WTC11 (cell line): Measurements from ENCODE around the gene CLCF1. TPM values are rescaled to one million over a fixed set of nuclear protein-coding genes. Genes with fewer than 3 reads are reported as not detected.
A peak's percentile ranks its signal among the peaks of the same experiment; 100 is the strongest.

ENCODE experiments used
- ATAC-seq: fragments of 200-7000 bp; cut with Tn5 transposase; 2 replicates; pipeline ENCODE4 v1.10.0; 2021; ENCODE audit warnings: mild to moderate bottlenecking, moderate library complexity
- CTCF ChIA-PET: fragments of 300-600 bp; sonication (Branson Sonifier 250); formaldehyde crosslinking; loops from one replicate; lab custom pipeline; 2021; ENCODE audit warnings: antibody characterized with exemption; lab: Charles Lee
- POLR2A ChIA-PET: fragments of 350-600 bp; sonication (Branson Sonifier 250); formaldehyde crosslinking; loops from one replicate; lab custom pipeline; 2021; ENCODE audit warnings: antibody characterized with exemption; lab: Charles Lee
- DNase-seq: peaks from one replicate; pipeline ENCODE4 v3.0.0; 2021; ENCODE audit warnings: low spot score
- H3K27ac Mint-ChIP-seq: 2 replicates; pipeline ENCODE4 v1.8.0; 2021; ENCODE audit warnings: mixed read lengths
- H3K27me3 Mint-ChIP-seq: 2 replicates; pipeline ENCODE4 v1.8.0; 2021; ENCODE audit warnings: low read depth, mild to moderate bottlenecking, moderate library complexity, mixed read lengths
- H3K36me3 Mint-ChIP-seq: 2 replicates; pipeline ENCODE4 v1.8.0; 2021; ENCODE audit warnings: mixed read lengths
- H3K4me1 Mint-ChIP-seq: 2 replicates; pipeline ENCODE4 v1.8.0; 2022; ENCODE audit warnings: mixed read lengths
- H3K4me3 Mint-ChIP-seq: 2 replicates; pipeline ENCODE4 v1.8.0; 2021; ENCODE audit warnings: mild to moderate bottlenecking, moderate library complexity, mixed read lengths
- H3K9me3 Mint-ChIP-seq: 2 replicates; pipeline ENCODE4 v1.8.0; 2021; ENCODE audit warnings: mixed read lengths
- CBFB ChIP-seq: sonication (generic); formaldehyde crosslinking; IDR thresholded peaks from 2 replicates; pipeline ENCODE4 v1.8.1; 2022; ENCODE audit warnings: mild to moderate bottlenecking, low read depth, missing genetic modification reagents
- FOXP4 ChIP-seq: sonication (generic); formaldehyde crosslinking; IDR thresholded peaks from 2 replicates; pipeline ENCODE4 v1.8.0; 2022; ENCODE audit warnings: mild to moderate bottlenecking, missing genetic modification reagents
- GRHL2 ChIP-seq: fragments of 250-450 bp; sonication (Bioruptor Pico); IDR thresholded peaks from 2 replicates; pipeline ENCODE4 v1.8.0; 2022; ENCODE audit warnings: mild to moderate bottlenecking, moderate library complexity; ENCODE audit not compliant: insufficient replicate concordance, severe bottlenecking
- IRF2 ChIP-seq: sonication (generic); formaldehyde crosslinking; IDR thresholded peaks from 2 replicates; pipeline ENCODE4 v1.8.0; 2022; ENCODE audit warnings: low read depth, missing genetic modification reagents, borderline replicate concordance
- NR3C1 ChIP-seq: sonication (generic); formaldehyde crosslinking; conservative IDR thresholded peaks from 2 replicates; pipeline ENCODE4 v1.8.1; 2023; ENCODE audit warnings: low read depth, mild to moderate bottlenecking, missing genetic modification reagents
- RORB ChIP-seq: fragments of 250-450 bp; sonication (Bioruptor Pico); IDR thresholded peaks from 2 replicates; pipeline ENCODE4 v1.9.0; 2021; ENCODE audit warnings: mild to moderate bottlenecking
- TP53 ChIP-seq: sonication (generic); formaldehyde crosslinking; IDR thresholded peaks from 2 replicates; pipeline ENCODE4 v1.8.1; 2023; ENCODE audit warnings: mild to moderate bottlenecking, missing genetic modification reagents
- ZBTB21 ChIP-seq: sonication (generic); formaldehyde crosslinking; IDR thresholded peaks from 2 replicates; pipeline ENCODE4 v1.8.1; 2023; ENCODE audit warnings: mild to moderate bottlenecking, missing genetic modification reagents, borderline replicate concordance
- ZNF281 ChIP-seq: sonication (generic); formaldehyde crosslinking; IDR thresholded peaks from 2 replicates; pipeline ENCODE4 v1.8.0; 2023; ENCODE audit warnings: mild to moderate bottlenecking, missing genetic modification reagents
- total RNA-seq: library from RNA; stranded (reverse); gene quantifications from 3 replicates; pipeline ENCODE4 v1.2.3, GENCODE V29; 2021
- TF ChIP-seq, protein P1 (sequence below): fragments of 250-450 bp; sonication (Bioruptor Pico); IDR thresholded peaks from 2 replicates; pipeline ENCODE4 v1.9.0; 2021; ENCODE audit warnings: moderate library complexity, mild to moderate bottlenecking, inconsistent platforms, borderline replicate concordance

The CLCF1 gene
- total RNA-seq, 1 experiment from 2014 or later, result 0.92 TPM

GRCh38 chr11:67416416-67417335 is 43.3 kb upstream of the CLCF1 start:
- no peak for ATAC-seq
- Mint-ChIP-seq H3K27me3 (peaks cover 20% of the 10 kb centered on the region), H3K27ac (peak overlapping the region; percentile 81), H3K4me1 (peaks cover 17% of the 10 kb centered on the region), H3K9me3 (no peaks in the 10 kb centered on the region), H3K4me3 (peak overlapping the region; percentile 65), H3K36me3 (no peaks in the 10 kb centered on the region)
- no peak for DNase-seq
- ChIA-PET CTCF (interaction anchor here (1.2 to 1.6 kb wide), 2 partner anchors 15 to 34 kb away, joined by 3 to 5 read pairs; partner anchors contain the start of gene PPP1CA), POLR2A (interaction anchor here (2.3 kb wide), 1 partner anchor 15 kb away, joined by 7 read pairs; the partner anchor contains the start of gene PPP1CA)
- TF ChIP-seq ZBTB21 (no peak), IRF2 (CRISPR knock-in tag) (no peak), TP53 (CRISPR knock-in tag) (no peak), GRHL2 (CRISPR knock-in tag) (no peak), CBFB (no peak), NR3C1 (CRISPR knock-in tag) (no peak), FOXP4 (CRISPR knock-in tag) (0 out of 2 replicates have a peak, but pooled peaks have one; percentile 3)
- TF ChIP-seq, protein P1, sequence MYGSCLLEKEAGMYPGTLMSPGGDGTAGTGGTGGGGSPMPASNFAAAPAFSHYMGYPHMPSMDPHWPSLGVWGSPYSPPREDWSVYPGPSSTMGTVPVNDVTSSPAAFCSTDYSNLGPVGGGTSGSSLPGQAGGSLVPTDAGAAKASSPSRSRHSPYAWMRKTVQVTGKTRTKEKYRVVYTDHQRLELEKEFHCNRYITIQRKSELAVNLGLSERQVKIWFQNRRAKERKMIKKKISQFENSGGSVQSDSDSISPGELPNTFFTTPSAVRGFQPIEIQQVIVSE (CRISPR knock-in tag), result no peak

- ATAC-seq (peak; percentile 46), DNase-seq (peak; percentile 66)
- H3K4me3 Mint-ChIP-seq, result peak within 1 kb of the TSS; percentile 74
- H3K4me1 Mint-ChIP-seq, result peaks cover 14% of the 10 kb centered on the region
- POLR2A ChIA-PET, result interaction anchor here (0.5 kb wide), 1 partner anchor 28 kb away, joined by 3 read pairs; the partner anchor contains the start of gene CORO1B
- H3K9me3 Mint-ChIP-seq, result no peaks in the 10 kb centered on the region
- H3K36me3 Mint-ChIP-seq, result no peaks in the 10 kb centered on the region
- H3K27me3 Mint-ChIP-seq, result peaks cover 16% of the 10 kb centered on the region
- peak within 1 kb of the TSS; percentile 13 for H3K27ac Mint-ChIP-seq
- TF ChIP-seq ZNF281 (peak; percentile 62; the same call in 1 of the 2 replicates), RORB (CRISPR knock-in tag) (no peak), FOXP4 (CRISPR knock-in tag) (0 out of 2 replicates have a peak, but pooled peaks have one; percentile 26)
- CTCF ChIA-PET, result interaction anchor here (0.5 to 3.6 kb wide), 5 partner anchors 14 to 33 kb away, joined by 3 to 22 read pairs (median 4); partner anchors contain the start of genes PPP1CA and RAD9A
These were observed 42.3 kb upstream of the CLCF1 start, which contains the start of gene CARNS1 for GRCh38 chr11:67415501-67416304. Gene CARNS1 (plus strand): TSS chr11:67415678. CDS start chr11:67416200, 522 bp downstream.
